ENCODE data around the gene ZFP57.

Gene ZFP57

GRCh38 chr6:29653452-29654038, 27.4 kb downstream of the ZFP57 start:
- DNase-seq: peak; percentile 81 to 85 (median 85)

DNA sequence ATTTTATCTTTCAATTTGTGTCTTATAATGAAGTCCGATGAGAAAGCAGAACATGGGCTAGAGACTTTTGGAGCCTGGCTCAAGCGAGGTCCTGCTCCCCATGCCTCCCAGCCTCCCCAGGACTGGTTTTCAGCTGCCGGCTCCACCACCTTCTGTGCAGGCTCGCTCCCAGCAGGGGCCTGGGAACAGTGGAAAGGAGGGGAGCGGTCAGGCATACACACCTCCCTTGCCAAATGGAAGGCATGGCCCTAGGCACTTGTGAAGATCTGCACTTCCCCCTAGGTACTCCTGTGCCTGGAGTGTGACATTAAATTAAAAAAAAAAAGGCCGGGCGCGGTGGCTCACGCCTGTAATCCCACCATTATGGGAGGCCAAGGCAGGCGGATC, 28.8 kb downstream of the ZFP57 start:
- no peak for DNase-seq

DNA sequence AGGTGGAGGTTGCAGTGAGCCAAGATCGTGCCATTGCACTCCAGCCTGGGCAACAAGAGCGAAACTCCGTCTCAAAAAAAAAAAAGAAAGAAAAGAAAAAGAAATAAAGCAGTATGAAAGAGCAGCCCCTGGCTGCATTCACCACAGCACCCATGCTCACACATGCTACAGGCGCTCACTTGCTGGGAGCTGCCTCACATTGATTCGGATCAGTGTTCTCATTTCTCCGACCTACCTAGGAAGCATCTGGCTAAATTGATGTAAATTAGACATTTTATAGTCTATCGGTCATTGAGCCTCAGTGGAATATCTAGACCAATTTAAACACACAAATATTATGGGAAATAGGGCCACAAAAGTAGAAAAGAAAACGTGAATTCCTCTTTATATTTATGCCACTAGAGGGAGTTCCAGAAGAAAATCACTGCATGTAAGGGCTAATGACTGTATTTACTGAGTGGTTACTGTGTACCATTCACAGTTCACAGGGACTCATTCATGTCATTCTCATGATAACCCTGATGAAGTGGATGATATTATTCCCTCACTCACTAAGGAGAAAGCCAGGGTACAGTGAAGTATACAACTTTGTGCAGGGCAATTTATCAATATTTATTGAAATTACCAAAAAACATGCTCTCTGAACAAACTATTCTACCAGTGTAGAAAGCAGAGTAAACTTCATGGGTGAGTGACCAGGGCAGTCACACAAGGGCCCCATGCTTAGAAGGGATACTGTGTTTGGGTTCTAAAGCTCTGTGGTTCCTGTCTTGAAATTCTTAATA, 29.3 kb downstream of the ZFP57 start:
- peak; percentile 42 to 75 (median 65) for DNase-seq

DNA sequence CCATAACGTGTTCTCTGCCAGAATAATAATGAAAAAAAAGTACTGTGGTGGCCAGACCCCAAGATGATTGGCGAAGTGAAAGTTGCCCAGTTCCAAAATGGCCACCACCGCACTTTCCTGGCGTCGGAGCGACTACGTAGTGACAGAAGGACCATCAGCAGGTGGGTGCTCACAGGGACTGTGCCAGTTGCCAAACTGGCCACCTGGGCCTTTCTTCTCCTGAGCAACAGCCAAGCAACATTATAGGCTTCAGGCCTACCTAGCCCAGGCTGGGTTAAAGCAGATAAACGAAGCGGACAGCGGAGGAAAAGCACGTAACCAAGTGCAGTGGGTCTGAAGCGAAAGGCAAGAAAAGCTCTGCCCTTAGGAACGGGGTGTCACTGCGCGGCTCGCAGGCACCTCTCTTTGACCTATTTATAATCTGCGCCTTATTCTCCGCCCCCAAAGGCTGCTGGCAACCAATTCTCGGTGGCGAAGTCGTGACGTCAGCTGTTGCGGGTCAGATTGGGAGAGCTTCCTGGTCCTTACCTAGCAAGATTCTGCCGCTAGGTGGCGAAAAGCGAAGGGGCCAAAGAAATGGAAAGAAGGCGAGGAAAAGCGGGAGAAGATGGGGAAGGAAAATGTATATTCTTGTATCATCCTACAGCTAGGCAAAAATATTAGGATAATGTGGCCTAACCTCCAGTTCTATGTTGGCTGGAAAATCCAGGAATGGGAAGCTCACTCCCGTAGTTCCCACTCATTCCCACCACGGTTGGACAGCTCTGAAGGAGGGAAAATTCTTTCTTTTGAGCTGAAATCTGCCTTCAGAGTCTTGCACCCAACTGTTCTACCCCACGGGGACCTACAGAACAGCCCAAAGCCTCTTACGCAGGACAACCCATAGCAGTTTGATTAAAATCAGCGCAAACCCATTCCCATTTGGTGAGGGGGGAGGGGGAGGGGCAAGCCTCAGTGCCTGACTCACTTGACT, 31.0 kb downstream of the ZFP57 start:
- DNase-seq: peak; percentile 99 to 100 (median 99)

GRCh38 chr6:29647927-29648642, 32.9 kb downstream of the ZFP57 start:
- DNase-seq: peak; percentile 53 to 66 (median 62)

DNA sequence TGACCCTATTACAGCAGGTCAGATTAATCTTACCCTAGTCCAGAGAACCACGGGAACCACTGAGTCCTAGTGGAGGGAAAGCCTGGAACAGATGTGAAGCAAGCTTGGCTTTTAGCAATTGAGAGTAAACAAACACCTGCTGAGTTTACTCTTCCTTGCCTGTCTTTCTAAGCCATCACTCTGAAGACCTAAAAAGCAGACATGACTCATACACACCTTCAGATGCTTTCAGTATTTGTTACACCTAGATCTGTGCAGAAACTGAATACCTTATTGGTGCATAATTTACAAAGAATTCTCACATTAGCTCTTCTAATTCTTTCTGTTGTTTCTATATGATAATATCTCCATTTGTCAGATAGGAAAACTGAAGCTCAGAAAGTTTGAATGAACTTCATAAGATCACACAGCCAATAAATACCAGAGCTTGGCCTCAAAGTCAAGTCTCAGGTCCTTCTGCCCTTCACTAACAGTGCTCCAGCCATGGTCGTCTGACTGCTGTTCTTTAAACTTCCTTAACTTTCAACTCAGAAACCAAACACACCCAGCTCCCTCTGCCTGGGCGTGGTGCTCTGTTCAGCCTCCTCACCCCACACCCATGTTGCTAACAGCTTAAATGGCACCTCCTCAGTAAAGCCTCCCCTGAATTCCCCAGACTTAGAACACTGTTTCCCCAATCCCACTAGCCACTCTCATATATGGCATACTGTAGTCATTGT, 39.4 kb downstream of the ZFP57 start:
- DNase-seq: peak; percentile 41 to 58 (median 45)

- no peak for DNase-seq
Observed at GRCh38 chr6:29637247-29637646, 43.7 kb downstream of the ZFP57 start.

- no peak for DNase-seq
Observed at GRCh38 chr6:29633534-29633905, 47.4 kb downstream of the ZFP57 start.

DNA sequence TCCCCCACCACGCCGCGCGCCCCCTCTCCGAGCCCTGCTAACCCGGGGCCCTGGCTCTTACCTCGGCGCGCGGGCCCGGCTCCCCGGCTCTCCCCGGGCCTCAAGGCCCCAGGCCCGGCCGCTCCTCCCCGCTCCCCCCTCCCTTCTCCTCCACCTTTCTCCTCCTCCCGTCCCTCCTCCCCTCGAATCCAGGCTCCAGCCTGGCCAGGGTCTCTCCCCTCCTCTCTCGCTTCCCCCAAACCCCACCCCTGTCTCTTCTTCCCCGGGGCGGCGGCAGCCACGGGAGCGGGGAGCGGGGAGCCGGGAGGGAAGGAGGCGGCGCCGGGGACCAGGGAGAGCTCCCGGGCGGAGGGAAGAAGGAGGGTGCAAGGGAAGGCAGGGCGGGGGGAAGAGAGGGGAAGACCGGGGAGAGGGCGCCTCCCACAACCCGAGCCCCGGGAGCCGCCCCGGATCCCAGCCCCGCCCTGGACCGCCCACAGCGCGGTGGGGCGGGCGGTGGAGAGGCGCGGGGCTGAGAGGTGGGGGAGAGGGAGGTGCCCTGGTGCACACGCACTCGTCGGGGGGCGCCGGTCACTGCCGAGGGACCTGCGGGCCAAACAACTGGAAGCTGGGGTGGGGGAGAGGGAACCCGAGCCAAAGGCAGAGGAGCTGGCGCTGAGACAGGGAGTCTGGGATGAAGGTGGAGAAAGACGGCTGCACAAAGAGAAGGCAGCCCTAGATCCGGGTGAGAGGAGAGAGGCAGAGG, 48.0 kb downstream of the ZFP57 start, which contains the start of gene GABBR1:
Gene GABBR1, minus strand, starts transcription at position 395 of the 745 bp plus-strand sequence. CDS start 798 bp downstream, outside the sequence.
- DNase-seq: peak; percentile 76 to 95 (median 89)

DNA sequence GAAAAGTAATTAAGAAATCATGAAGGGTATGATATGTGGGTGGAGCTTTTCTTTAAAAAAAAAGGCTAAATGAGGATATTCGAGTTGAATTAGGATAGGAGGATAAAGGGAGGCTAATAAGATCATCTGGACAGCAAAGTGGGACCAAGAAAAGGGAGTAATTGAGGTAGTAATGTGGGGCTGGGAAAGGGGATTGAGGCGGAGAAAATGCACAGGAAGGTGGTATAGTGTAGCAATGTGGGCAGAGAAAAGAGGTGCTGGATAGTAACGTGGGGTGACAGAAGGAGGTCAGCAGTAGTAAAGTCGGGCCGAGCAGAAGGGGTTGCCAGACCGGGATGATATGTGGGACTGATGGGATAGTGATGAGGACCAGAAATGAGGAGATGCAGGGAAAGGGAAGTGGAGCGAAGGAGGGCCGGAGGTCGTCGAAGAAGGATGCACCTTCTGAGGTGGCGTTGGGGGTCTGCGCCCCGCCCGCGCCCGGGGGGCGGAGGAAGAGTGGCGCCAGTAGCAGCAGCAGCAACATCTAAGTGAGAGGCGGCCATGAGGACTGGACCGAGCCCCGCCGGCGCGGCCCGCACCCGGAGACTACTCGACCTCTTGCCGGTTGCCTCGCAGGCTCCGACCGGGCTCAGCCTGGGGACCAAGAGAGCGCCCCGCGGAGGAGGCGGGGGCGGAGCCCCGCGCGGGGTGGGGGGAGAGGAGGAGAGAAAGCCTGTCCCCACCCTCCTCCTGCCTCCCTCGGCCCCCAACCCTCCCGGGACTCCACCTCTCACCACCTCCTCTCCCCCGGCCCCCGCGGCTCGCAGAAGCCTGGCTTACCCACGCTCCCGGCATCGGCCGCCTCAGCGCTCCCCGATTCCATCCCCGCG, 48.9 kb downstream of the ZFP57 start:
- peak in 1 of 3 donors; percentile 49 for DNase-seq

DNA sequence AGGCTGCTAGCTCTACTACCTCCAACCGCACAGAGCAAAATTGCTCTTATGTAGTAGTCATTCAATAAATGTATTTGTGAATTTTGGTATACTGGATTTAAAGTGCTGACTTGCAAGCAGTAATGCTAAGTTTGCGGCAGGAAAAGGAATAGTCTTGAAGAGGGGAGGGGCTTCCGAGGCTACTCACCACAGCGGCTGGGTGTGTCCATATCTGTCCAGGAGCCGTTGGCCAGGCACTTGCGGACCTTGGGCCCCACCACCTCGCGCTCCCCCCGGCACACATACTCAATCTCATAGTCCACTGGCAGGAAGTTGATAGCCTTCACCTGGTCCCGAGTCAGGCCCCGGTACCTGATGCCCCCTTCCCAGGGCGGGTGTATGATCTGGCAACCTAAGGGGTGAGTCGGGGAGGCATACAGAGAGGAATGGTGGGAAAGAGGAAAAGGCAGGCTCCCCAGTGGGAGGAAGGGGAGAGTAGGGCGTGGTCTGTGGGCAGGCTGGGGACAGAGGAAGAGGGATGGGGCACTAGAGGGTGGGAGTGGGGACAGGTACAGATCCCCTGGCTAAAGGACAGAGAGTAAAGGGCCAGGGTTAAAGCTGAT, 49.6 kb downstream of the ZFP57 start:
- DNase-seq: no peak

GRCh38 chr6:29630315-29630714, 50.6 kb downstream of the ZFP57 start:
- no peak for DNase-seq

DNA sequence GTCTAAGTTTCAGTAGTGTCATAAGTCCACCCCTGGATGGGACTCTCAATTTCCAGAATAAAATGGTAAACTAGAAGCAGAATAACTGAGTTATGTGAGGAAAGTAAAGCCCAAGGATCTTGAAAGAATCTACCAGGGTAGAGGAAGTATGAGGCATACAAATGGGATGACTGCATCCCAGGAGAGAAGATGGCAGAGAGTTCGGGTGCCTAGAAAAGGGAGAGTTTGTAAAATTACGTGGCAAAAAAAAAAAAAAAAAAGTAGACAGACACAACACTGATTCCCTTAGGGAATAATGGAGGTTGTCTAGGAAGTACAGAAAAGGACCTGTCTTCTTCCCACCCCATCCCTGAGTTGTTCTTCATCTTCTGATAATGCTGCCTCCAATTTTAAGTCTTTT, 51.4 kb downstream of the ZFP57 start:
- DNase-seq: no peak

- DNase-seq: peak; percentile 60 to 78 (median 63)
Observed at GRCh38 chr6:29628419-29629281, 52.3 kb downstream of the ZFP57 start.

DNA sequence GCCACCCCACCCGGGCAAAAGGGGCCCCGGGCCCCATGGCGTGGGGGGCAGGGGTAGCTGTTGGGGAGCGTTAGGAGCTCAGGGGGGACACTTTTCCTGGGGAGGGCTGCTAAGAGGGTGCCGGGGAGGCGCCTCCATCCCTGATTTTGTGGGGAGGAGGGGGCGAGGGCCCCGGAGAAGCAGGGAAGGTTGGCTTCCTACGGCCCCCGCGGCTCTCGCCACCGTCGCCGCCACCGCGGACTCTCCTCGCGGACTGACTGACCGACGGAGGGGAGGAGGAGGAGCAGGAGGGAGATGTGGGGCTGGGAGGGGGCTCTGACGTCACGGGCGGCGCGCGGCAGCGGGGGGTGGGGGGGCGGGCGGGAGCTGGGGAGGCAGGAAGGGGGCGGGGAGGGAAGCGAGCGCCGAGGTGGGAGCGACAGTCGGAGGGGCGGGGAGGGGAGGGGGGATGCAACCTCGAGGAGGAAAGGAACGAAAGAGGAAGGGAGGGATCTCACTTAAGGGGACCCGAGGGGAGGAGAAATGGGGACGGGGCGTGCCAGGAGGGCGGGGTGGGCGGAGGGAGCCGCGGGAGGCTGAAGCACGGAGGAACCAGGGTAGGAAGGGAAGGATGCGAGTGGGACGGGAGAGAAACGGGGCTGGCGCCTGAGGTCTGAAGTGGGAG, 53.1 kb downstream of the ZFP57 start:
- DNase-seq: peak; percentile 70 to 81 (median 73)

DNA sequence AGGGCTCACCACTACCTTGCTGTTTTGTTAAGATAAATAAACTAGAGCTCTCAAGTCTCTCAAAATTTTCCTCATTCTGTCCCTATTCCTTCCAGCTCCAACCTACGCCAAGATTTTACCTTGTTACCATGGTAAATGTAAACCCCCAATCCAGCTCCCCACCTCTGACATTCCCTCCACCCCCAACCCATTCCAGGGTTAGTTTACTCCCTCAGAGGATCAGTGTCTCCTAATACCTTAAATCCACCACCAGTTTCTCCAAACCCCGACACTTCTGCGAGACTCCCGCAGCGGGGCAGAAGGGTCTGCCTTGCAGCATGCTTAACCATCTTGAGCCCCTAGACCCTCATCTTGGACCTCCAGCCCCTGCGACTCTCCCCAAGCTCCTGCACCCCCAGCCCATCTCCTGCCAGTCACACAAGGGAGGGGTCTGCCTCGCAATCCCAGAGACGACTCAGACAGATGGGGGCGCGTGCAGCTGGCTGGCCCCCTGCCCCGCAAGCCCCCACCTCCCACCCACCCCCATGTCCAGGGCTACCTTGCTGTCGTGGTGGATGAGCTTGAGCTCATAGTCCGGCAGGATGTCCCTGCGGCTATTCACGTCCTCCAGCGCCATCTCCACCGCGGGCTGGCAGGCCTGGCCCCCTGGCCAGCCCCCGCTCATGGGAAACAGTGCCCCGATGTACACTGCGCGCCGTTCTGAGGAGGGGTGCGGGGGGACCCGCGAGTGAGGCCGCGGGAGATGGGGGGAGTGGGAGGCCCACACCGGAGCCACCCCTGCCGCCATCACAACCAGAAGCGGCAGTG, 53.8 kb downstream of the ZFP57 start:
- no peak for DNase-seq

- no peak for DNase-seq
Observed at GRCh38 chr6:29625337-29625930, 55.5 kb downstream of the ZFP57 start.

Data from suppressor macrophage treated with lipopolysaccharide for 1 hour (primary cell).